ENCODE results near the gene FKTN.
"Not testable (repeated sequence)": the region's sequence is repeated elsewhere in the genome, so short reads cannot be mapped to it uniquely, and the experiment has no call there.

FKTN gene

DNA sequence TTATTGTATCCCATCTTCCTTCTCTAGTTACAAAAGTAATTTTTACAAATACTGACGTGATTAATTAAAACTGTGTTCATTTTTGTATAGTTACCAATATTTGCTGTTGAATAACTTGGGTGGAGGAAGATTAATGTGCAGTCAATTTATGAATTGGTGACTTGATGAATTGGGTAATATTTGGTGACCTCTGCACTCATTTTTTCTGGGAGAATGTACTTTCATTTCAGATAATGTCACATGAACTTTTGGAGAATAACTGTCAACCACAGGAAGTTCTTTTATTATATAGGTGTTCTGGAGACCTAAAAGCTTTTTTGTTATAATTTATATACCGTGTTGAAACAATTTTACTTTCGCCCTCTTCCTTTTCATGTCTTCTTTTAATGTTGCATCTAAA is 26.4 kb upstream of the FKTN start:
- no peak for TF ChIP-seq CTCF (IDR thresholded peaks at IDR 0.05; ENCODE audit: low read depth, low read length)
- no peak for DNase-seq (ENCODE audit: low read depth)
- no peak overlapping the region for H3K4me3 ChIP-seq (ENCODE audit: low read depth, low read length)

- no peak overlapping the region for H3K4me3 ChIP-seq (ENCODE audit: low read depth, low read length)
- DNase-seq (ENCODE audit: low read depth): no peak
- TF ChIP-seq, protein P1, sequence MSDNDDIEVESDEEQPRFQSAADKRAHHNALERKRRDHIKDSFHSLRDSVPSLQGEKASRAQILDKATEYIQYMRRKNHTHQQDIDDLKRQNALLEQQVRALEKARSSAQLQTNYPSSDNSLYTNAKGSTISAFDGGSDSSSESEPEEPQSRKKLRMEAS (IDR thresholded peaks at IDR 0.05; ENCODE audit: low read depth, low read length): no peak
- TF ChIP-seq MYC (IDR thresholded peaks at IDR 0.05; ENCODE audit: low read depth, low read length) (no peak), CTCF (IDR thresholded peaks at IDR 0.05; ENCODE audit: low read depth, low read length) (no peak), POLR2A (IDR thresholded peaks at IDR 0.05; ENCODE audit: extremely low read depth, insufficient read length) (no peak)
Measured at GRCh38 chr9:105535920-105536668, 21.8 kb upstream of the FKTN start.

DNA sequence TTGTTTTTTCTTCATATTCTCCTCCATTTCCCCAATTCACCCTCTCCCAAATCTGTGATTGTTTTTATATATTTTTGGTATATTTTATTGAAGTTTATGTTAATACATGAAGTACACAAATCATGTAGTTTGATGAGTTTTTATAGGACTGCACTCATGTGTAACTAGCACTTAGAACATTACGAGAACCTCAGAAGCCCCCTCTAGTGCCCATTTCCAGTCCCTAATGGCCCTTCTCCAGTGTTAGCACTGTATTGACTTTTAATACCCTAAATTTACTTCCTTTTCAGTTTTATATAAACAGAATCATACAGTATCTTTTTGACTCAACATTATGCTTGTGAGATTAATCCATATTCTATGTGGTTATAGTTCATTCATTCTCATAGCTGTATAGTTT is 18.5 kb upstream of the FKTN start:
- no peak overlapping the region for H3K4me3 ChIP-seq (ENCODE audit: low read depth, low read length)
- DNase-seq (ENCODE audit: low read depth): peak; percentile 19
- no peak for TF ChIP-seq POLR2A (IDR thresholded peaks at IDR 0.05; ENCODE audit: extremely low read depth, insufficient read length)
- no peak for TF ChIP-seq MYC (IDR thresholded peaks at IDR 0.05; ENCODE audit: low read depth, low read length)
- no peak for TF ChIP-seq CTCF (IDR thresholded peaks at IDR 0.05; ENCODE audit: low read depth, low read length)
- TF ChIP-seq, protein P1 (IDR thresholded peaks at IDR 0.05; ENCODE audit: low read depth, low read length): no peak

- DNase-seq (ENCODE audit: low read depth): no peak
- TF ChIP-seq CTCF (IDR thresholded peaks at IDR 0.05; ENCODE audit: low read depth, low read length): no peak
- TF ChIP-seq POLR2A (IDR thresholded peaks at IDR 0.05; ENCODE audit: extremely low read depth, insufficient read length): no peak
- TF ChIP-seq, protein P1 (IDR thresholded peaks at IDR 0.05; ENCODE audit: low read depth, low read length): no peak
- TF ChIP-seq MYC (IDR thresholded peaks at IDR 0.05; ENCODE audit: low read depth, low read length): no peak
- no peak overlapping the region for H3K4me3 ChIP-seq (ENCODE audit: low read depth, low read length)
Measured at GRCh38 chr9:105541838-105542237, 16.1 kb upstream of the FKTN start.

- no peak for TF ChIP-seq MYC (IDR thresholded peaks at IDR 0.05; ENCODE audit: low read depth, low read length)
- TF ChIP-seq, protein P1 (IDR thresholded peaks at IDR 0.05; ENCODE audit: low read depth, low read length): no peak
- H3K4me3 ChIP-seq (ENCODE audit: low read depth, low read length): no peak overlapping the region
- no peak for DNase-seq (ENCODE audit: low read depth)
Measured at GRCh38 chr9:105554042-105554441, 3.9 kb upstream of the FKTN start.

- TF ChIP-seq CTCF (IDR thresholded peaks at IDR 0.05; ENCODE audit: low read depth, low read length): no peak
- no peak for TF ChIP-seq MYC (IDR thresholded peaks at IDR 0.05; ENCODE audit: low read depth, low read length)
- TF ChIP-seq POLR2A (IDR thresholded peaks at IDR 0.05; ENCODE audit: extremely low read depth, insufficient read length): no peak
- TF ChIP-seq, protein P1 (IDR thresholded peaks at IDR 0.05; ENCODE audit: low read depth, low read length): no peak
- no peak for DNase-seq (ENCODE audit: low read depth)
- no peak overlapping the region for H3K4me3 ChIP-seq (ENCODE audit: low read depth, low read length)
Measured at GRCh38 chr9:105572455-105572854, 14.5 kb downstream of the FKTN start.

GRCh38 chr9:105579952-105580351 is 22.0 kb downstream of the FKTN start:
- DNase-seq (ENCODE audit: low read depth); H3K4me3 ChIP-seq (ENCODE audit: low read depth, low read length): not testable (repeated sequence)

GRCh38 chr9:105581550-105581949 is 23.6 kb downstream of the FKTN start:
- DNase-seq (ENCODE audit: low read depth); H3K4me3 ChIP-seq (ENCODE audit: low read depth, low read length): not testable (repeated sequence)
